22Rv1 (cell line): ENCODE data around the gene ALOX15B.

Experiments used
- CTCF ChIP-seq: fragments of 450-650 bp; IDR thresholded peaks from 2 replicates; pipeline ENCODE4 v1.5.1; 2017; ENCODE audit warnings: mild to moderate bottlenecking
- ZFX ChIP-seq: fragments of 450-650 bp; IDR thresholded peaks from 2 replicates; pipeline ENCODE4 v1.6.1; 2017; ENCODE audit warnings: antibody characterized with exemption, borderline replicate concordance

- TF ChIP-seq CTCF (no peak), ZFX (no peak)
Measured at GRCh38 chr17:8063761-8064534, 25.1 kb downstream of the ALOX15B start.
